HepG2 (cell line): ENCODE results near the gene SLC25A17. TPM values are rescaled to one million over a fixed set of nuclear protein-coding genes. Genes with fewer than 3 reads are reported as not detected.

ENCODE experiments used
- ATAC-seq: fragments of 200-7000 bp; cut with Tn5 transposase; 3 replicates; pipeline ENCODE4 v1.9.1; 2020; ENCODE audit warnings: mild to moderate bottlenecking, moderate library complexity
- BruUV-seq: library from RNA; stranded (reverse); fragments of 400-500 nt; replicated peaks from 2 replicates; lab custom pipeline; 2021; lab: Mats Ljungman, UMichigan
- CTCF ChIA-PET: fragments of 300-600 bp; formaldehyde crosslinking; extraction: SDS; loops from one replicate; lab custom pipeline; 2021; ENCODE audit warnings: low total read pairs, inconsistent platforms, low intra/inter-chr PET ratio; lab: Yijun Ruan, JAX
- POLR2A ChIA-PET: fragments of 350-600 bp; sonication (Branson Sonifier 250); formaldehyde crosslinking; loops from one replicate; lab custom pipeline; 2020; ENCODE audit warnings: antibody characterized with exemption, inconsistent platforms; lab: Yijun Ruan, JAX
- DNase-seq: peaks from one replicate; pipeline ENCODE4 v3.0.0-alpha.2; 2015; ENCODE audit warnings: low spot score
- FAIRE-seq: peaks from 3 replicates; lab custom pipeline; 2011; peaks lifted over from hg19 to GRCh38; lab: Jason Lieb, UNC
- H2AFZ ChIP-seq: one replicate; pipeline ENCODE4 v1.6.1; 2011; ENCODE audit warnings: low read length, inconsistent platforms
- H3K27ac ChIP-seq: fragments of 300-600 bp; 3 replicates; pipeline ENCODE4 v1.8.0; 2011; ENCODE audit warnings: mixed run types, mild to moderate bottlenecking, mixed read lengths, low read length, inconsistent platforms; ENCODE audit not compliant: insufficient read depth; ENCODE audit errors: extremely low read length
- H3K27me3 ChIP-seq, 2 experiments: fragments of 200-600 bp in 1 of 2; 2 replicates in 1 of 2; 3 replicates in 1 of 2; pipeline versions ENCODE4 v1.6.0 to v1.8.0; 2011; ENCODE audit warnings: low read length in 2 of 2, mild to moderate bottlenecking in 2 of 2, moderate library complexity in 2 of 2, inconsistent platforms in 1 of 2; ENCODE audit not compliant: insufficient read depth in 2 of 2, control insufficient read depth in 1 of 2
- H3K36me3 ChIP-seq, 2 experiments: fragments of 200-600 bp in 1 of 2; replicated peaks in 1 of 2; 2 replicates in 1 of 2; 3 replicates in 1 of 2; pipeline versions ENCODE4 v1.5.1 to v1.8.0; 2011; ENCODE audit warnings: low read length in 2 of 2, inconsistent platforms in 1 of 2; ENCODE audit not compliant: insufficient read depth in 2 of 2, control insufficient read depth in 1 of 2
- H3K4me1 ChIP-seq: 2 replicates; pipeline ENCODE4 v1.5.1; 2012; ENCODE audit warnings: low read length, inconsistent platforms; ENCODE audit not compliant: insufficient read depth
- H3K4me2 ChIP-seq: 2 replicates; pipeline ENCODE4 v1.6.0; 2011; ENCODE audit warnings: low read depth, low read length, inconsistent platforms
- H3K4me3 ChIP-seq, 3 experiments: fragments of 200-600 bp in 1 of 3; sonication (generic), shearing (Covaris generic) in 1 of 3; replicated peaks in 1 of 3; 2 replicates each; pipeline ENCODE4 v1.5.1; 2011 to 2016; ENCODE audit warnings: low read length in 3 of 3, inconsistent platforms in 2 of 3, low read depth in 2 of 3, mild to moderate bottlenecking in 2 of 3, control low read depth in 1 of 3, mixed read lengths in 1 of 3; ENCODE audit not compliant: insufficient read depth in 1 of 3
- H3K79me2 ChIP-seq: one replicate; pipeline ENCODE4 v1.6.1; 2011; ENCODE audit warnings: low read length, inconsistent platforms; ENCODE audit not compliant: insufficient read depth
- H3K9ac ChIP-seq: 2 replicates; pipeline ENCODE4 v1.6.0; 2011; ENCODE audit warnings: mild to moderate bottlenecking, low read depth, low read length, inconsistent platforms; ENCODE audit not compliant: insufficient read depth
- H3K9me3 ChIP-seq: 2 replicates; pipeline ENCODE4 v1.5.1; 2012; ENCODE audit warnings: mild to moderate bottlenecking, low read length
- H4K20me1 ChIP-seq: 2 replicates; pipeline ENCODE4 v1.6.0; 2011; ENCODE audit warnings: inconsistent platforms, mild to moderate bottlenecking, low read length, moderate library complexity; ENCODE audit not compliant: insufficient read depth
- BHLHE40 ChIP-seq: IDR thresholded peaks from 2 replicates; pipeline ENCODE4 v1.6.1; 2011; ENCODE audit warnings: low read length, improper control_type of control experiment
- GATAD2A ChIP-seq: IDR thresholded peaks from 2 replicates; pipeline ENCODE4 v1.6.1; 2016
- GMEB1 ChIP-seq: sonication (generic); formaldehyde crosslinking; IDR thresholded peaks from 2 replicates; pipeline ENCODE4 v1.5.1; 2020; ENCODE audit warnings: missing genetic modification reagents, mild to moderate bottlenecking, borderline replicate concordance
- HOXA5 ChIP-seq: sonication (generic); formaldehyde crosslinking; IDR thresholded peaks from 2 replicates; pipeline ENCODE4 v1.4.0; 2020; ENCODE audit warnings: missing genetic modification reagents
- ISX ChIP-seq: sonication (generic); formaldehyde crosslinking; conservative IDR thresholded peaks from 2 replicates; pipeline ENCODE4 v1.5.0; 2020; ENCODE audit warnings: missing genetic modification reagents
- MXD3 ChIP-seq: IDR thresholded peaks from 2 replicates; pipeline ENCODE4 v1.6.1; 2016; ENCODE audit warnings: mild to moderate bottlenecking, missing biosample characterization, missing genetic modification reagents
- RBFOX2 ChIP-seq: fragments of 200-400 bp; formaldehyde crosslinking; IDR thresholded peaks from 2 replicates; pipeline ENCODE4 v1.6.1; 2017; ENCODE audit warnings: low read depth, mild to moderate bottlenecking, low read length
- SIX4 ChIP-seq: sonication (generic); formaldehyde crosslinking; IDR thresholded peaks from 2 replicates; pipeline ENCODE4 v1.4.0; 2020; ENCODE audit warnings: missing genetic modification reagents
- STAT5B ChIP-seq: sonication (generic); formaldehyde crosslinking; IDR thresholded peaks from 2 replicates; pipeline ENCODE4 v1.4.0; 2020; ENCODE audit warnings: missing genetic modification reagents
- ZHX2 ChIP-seq, 2 experiments: sonication (generic) in 1 of 2; formaldehyde crosslinking in 1 of 2; IDR thresholded peaks; 2 replicates each; pipeline versions ENCODE4 v1.6.1 to v1.9.0; 2014 to 2022; ENCODE audit warnings: antibody characterized with exemption in 1 of 2, borderline replicate concordance in 1 of 2, inconsistent platforms in 1 of 2, low read depth in 1 of 2, missing genetic modification reagents in 1 of 2
- ZKSCAN5 ChIP-seq: sonication (generic); formaldehyde crosslinking; IDR thresholded peaks from 2 replicates; pipeline ENCODE4 v1.5.1; 2020; ENCODE audit warnings: mild to moderate bottlenecking, missing genetic modification reagents
- ZNF30 ChIP-seq: sonication (generic); formaldehyde crosslinking; IDR thresholded peaks from 2 replicates; pipeline ENCODE4 v1.5.0; 2020; ENCODE audit warnings: mild to moderate bottlenecking, missing genetic modification reagents
- ZNF33A ChIP-seq: sonication (generic); formaldehyde crosslinking; IDR thresholded peaks from 2 replicates; pipeline ENCODE4 v1.5.1; 2020; ENCODE audit warnings: missing genetic modification reagents, mild to moderate bottlenecking, moderate library complexity, borderline replicate concordance
- ZNF546 ChIP-seq: sonication (generic); formaldehyde crosslinking; conservative IDR thresholded peaks from 2 replicates; pipeline ENCODE4 v1.8.1; 2023; ENCODE audit warnings: mild to moderate bottlenecking, missing genetic modification reagents
- ZNF629 ChIP-seq: sonication (generic); formaldehyde crosslinking; conservative IDR thresholded peaks from 2 replicates; pipeline ENCODE4 v1.5.0; 2020; ENCODE audit warnings: missing genetic modification reagents
- ZNF740 ChIP-seq: sonication (generic); formaldehyde crosslinking; IDR thresholded peaks from 2 replicates; pipeline ENCODE4 v1.4.0; 2020; ENCODE audit warnings: missing genetic modification reagents
- ZNF749 ChIP-seq: sonication (generic); formaldehyde crosslinking; IDR thresholded peaks from 2 replicates; pipeline ENCODE4 v1.8.0; 2022; ENCODE audit warnings: mild to moderate bottlenecking, missing genetic modification reagents, moderate library complexity, borderline replicate concordance
- ZSCAN21 ChIP-seq: sonication (generic); formaldehyde crosslinking; IDR thresholded peaks from 2 replicates; pipeline ENCODE4 v1.8.0; 2022; ENCODE audit warnings: mild to moderate bottlenecking, missing genetic modification reagents, moderate library complexity, borderline replicate concordance
- WGBS: methylation state at CpG from one replicate; pipeline ENCODE4 v1.1.6; 2017; ENCODE audit warnings: low lambda C conversion rate; 5-methylcytosine and 5-hydroxymethylcytosine counted together
- in situ Hi-C: cut with HindIII; loops from 2 replicates; pipeline ENCODE4 v1.10.0; 2017; ENCODE audit warnings: low pct_unique_long_range_greater_than_20kb; ENCODE audit not compliant: extremely low pct_ligation_motif_present
- intact Hi-C: fragments of 100-400 bp; cut with micrococcal nuclease; formaldehyde crosslinking; loops from one replicate; pipeline ENCODE4 v1.10.0; 2022; ENCODE audit not compliant: unreplicated experiment
- polyA plus RNA-seq, 8 experiments: library from polyadenylated mRNA; depleted of rRNA in 3 of 8; stranded (reverse) in 7 of 8; unstranded in 1 of 8; fragments of >200 nt; fragmentation: Illumina TruSeq in 4 of 8; extraction: Trizol in 4 of 8; gene quantifications; 2 replicates each; pipeline versions ENCODE4 v1.2.1 to v1.2.3, GENCODE V29; 2011 to 2016; ENCODE audit warnings: low read depth in 4 of 8, missing spikeins in 1 of 8, mixed read lengths in 1 of 8; ENCODE audit not compliant: insufficient read depth in 1 of 8
- total RNA-seq, 5 experiments: library from RNA; depleted of rRNA; stranded (reverse); fragments of >200 nt; fragmentation: Illumina TruSeq; extraction: Trizol; gene quantifications; 2 replicates each; pipeline ENCODE4 v1.2.3, GENCODE V29; 2016; ENCODE audit warnings: low read depth in 1 of 5

Gene SLC25A17
- total and polyA plus RNA-seq, 2 of the 13 experiments (the other 11 are each of a cell fraction or from before 2014, with no cell fraction given), result 15.7 to 27.9 TPM

GRCh38 chr22:40797427-40797826 is 21.7 kb downstream of the SLC25A17 start:
- Histone ChIP-seq H3K36me3 (peaks cover 1 to 4% of the 10 kb centered on the region in 2 experiments; a peak in 1 of 5 replicates), H2AFZ (no peak overlapping the region), H3K79me2 (peaks cover 2% of the 10 kb centered on the region), H3K4me3 (no peak overlapping the region), H3K9ac (no peak overlapping the region), H3K4me2 (no peak overlapping the region), H4K20me1 (no peaks in the 10 kb centered on the region), H3K4me1 (peaks cover 14% of the 10 kb centered on the region), H3K27ac (no peak overlapping the region), H3K9me3 (no peaks in the 10 kb centered on the region), H3K27me3 (no peaks in the 10 kb centered on the region)
- in situ Hi-C loops (no loop called here), intact Hi-C loops (no loop called here)
- ChIA-PET CTCF (no interaction called here), POLR2A (no interaction called here)
- no TSS peak for BruUV-seq
- 100% methylated on average over 1 of the region's 1 CpG for WGBS
- TF ChIP-seq BHLHE40, result no peak
- TF ChIP-seq GATAD2A, result no peak
- TF ChIP-seq ZSCAN21 (CRISPR knock-in tag), result no peak
- TF ChIP-seq GMEB1 (CRISPR knock-in tag), result no peak
- no peak for TF ChIP-seq ZNF740 (CRISPR knock-in tag)
- no peak for TF ChIP-seq ZKSCAN5 (CRISPR knock-in tag)
- TF ChIP-seq ZNF30 (CRISPR knock-in tag), result no peak
- no peak for TF ChIP-seq ISX (CRISPR knock-in tag)
- TF ChIP-seq ZNF749 (CRISPR knock-in tag), result no peak
- no peak for TF ChIP-seq ZHX2 (IDR thresholded peaks at IDR 0.05; ENCODE audit: low read depth)
- TF ChIP-seq ZHX2 (CRISPR knock-in tag; IDR thresholded peaks at IDR 0.05; ENCODE audit: borderline replicate concordance), result no peak
- no peak for TF ChIP-seq HOXA5 (CRISPR knock-in tag)
- TF ChIP-seq ZNF629 (CRISPR knock-in tag), result no peak
- no peak for TF ChIP-seq ZNF33A
- no peak for TF ChIP-seq MXD3 (CRISPR knock-in tag)
- TF ChIP-seq STAT5B (CRISPR knock-in tag), result no peak
- no peak for TF ChIP-seq SIX4 (CRISPR knock-in tag)
- no peak for TF ChIP-seq ZNF546
- TF ChIP-seq RBFOX2, result no peak
- ATAC-seq, result no peak
- FAIRE-seq, result no peak
- DNase-seq, result no peak
